Measurements from ENCODE around the gene SFSWAP.

DNA sequence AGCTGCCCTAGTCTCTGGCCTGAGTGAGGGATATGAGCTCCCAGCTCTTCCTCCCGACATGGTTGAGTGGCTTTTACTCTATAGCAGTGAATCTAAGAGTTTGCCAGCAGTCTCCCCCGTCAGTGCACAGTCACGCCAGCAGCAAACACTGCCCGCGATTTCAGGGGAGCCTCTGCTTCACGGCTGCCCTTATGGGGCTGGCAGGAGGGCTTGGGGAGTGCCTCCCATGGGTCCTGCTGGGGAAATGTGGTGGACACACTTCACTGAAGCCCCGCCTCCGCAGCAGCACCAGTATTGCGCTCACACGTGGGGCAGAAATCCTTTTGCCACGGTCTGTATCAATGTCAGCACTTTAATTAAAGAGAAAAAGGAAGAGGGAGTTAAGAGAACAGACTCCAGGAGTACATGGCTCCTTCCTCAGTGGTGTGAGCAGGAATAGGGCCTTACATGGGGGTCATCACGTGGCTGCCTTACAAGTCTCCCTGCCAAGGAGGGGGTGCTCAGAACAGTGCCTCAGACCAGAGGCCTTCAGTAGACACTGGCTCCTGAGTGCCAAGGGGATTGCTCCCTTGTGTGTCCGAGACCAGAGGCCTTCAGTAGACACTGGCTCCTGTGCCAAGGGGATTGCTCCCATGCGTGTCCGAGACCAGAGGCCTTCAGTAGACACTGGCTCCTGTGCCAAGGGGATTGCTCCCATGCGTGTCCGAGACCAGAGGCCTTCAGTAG, 55.7 kb downstream of the SFSWAP start:
- TF ChIP-seq, protein P1, sequence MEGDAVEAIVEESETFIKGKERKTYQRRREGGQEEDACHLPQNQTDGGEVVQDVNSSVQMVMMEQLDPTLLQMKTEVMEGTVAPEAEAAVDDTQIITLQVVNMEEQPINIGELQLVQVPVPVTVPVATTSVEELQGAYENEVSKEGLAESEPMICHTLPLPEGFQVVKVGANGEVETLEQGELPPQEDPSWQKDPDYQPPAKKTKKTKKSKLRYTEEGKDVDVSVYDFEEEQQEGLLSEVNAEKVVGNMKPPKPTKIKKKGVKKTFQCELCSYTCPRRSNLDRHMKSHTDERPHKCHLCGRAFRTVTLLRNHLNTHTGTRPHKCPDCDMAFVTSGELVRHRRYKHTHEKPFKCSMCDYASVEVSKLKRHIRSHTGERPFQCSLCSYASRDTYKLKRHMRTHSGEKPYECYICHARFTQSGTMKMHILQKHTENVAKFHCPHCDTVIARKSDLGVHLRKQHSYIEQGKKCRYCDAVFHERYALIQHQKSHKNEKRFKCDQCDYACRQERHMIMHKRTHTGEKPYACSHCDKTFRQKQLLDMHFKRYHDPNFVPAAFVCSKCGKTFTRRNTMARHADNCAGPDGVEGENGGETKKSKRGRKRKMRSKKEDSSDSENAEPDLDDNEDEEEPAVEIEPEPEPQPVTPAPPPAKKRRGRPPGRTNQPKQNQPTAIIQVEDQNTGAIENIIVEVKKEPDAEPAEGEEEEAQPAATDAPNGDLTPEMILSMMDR (IDR thresholded peaks at IDR 0.05; ENCODE audit: poor library complexity, severe bottlenecking), result no peak
- TF ChIP-seq RAD21 (conservative IDR thresholded peaks at IDR 0.05) (no peak), POLR2AphosphoS5 (IDR thresholded peaks at IDR 0.05) (no peak), MXI1 (conservative IDR thresholded peaks at IDR 0.05; ENCODE audit: poor library complexity, severe bottlenecking) (no peak), TAF1 (IDR thresholded peaks at IDR 0.05; ENCODE audit: low read depth) (no peak), EP300 (conservative IDR thresholded peaks at IDR 0.05; ENCODE audit: poor library complexity, severe bottlenecking) (no peak)
- TF ChIP-seq, protein P2, sequence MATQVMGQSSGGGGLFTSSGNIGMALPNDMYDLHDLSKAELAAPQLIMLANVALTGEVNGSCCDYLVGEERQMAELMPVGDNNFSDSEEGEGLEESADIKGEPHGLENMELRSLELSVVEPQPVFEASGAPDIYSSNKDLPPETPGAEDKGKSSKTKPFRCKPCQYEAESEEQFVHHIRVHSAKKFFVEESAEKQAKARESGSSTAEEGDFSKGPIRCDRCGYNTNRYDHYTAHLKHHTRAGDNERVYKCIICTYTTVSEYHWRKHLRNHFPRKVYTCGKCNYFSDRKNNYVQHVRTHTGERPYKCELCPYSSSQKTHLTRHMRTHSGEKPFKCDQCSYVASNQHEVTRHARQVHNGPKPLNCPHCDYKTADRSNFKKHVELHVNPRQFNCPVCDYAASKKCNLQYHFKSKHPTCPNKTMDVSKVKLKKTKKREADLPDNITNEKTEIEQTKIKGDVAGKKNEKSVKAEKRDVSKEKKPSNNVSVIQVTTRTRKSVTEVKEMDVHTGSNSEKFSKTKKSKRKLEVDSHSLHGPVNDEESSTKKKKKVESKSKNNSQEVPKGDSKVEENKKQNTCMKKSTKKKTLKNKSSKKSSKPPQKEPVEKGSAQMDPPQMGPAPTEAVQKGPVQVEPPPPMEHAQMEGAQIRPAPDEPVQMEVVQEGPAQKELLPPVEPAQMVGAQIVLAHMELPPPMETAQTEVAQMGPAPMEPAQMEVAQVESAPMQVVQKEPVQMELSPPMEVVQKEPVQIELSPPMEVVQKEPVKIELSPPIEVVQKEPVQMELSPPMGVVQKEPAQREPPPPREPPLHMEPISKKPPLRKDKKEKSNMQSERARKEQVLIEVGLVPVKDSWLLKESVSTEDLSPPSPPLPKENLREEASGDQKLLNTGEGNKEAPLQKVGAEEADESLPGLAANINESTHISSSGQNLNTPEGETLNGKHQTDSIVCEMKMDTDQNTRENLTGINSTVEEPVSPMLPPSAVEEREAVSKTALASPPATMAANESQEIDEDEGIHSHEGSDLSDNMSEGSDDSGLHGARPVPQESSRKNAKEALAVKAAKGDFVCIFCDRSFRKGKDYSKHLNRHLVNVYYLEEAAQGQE (IDR thresholded peaks at IDR 0.05; ENCODE audit: borderline replicate concordance), result no peak

Measured in neural cell (in vitro differentiated cells).